ENCODE measurements around the gene PLXNA1.

Gene PLXNA1

GRCh38 chr3:127027061-127027735 lies 44.3 kb downstream of the PLXNA1 start:
- Histone ChIP-seq H3K27ac (ENCODE audit: low read depth in 2 of 2, low read length in 2 of 2) (no peak overlapping the region), H3K36me3 (ENCODE audit: control insufficient read depth in 2 of 2, insufficient read depth in 2 of 2, low read length in 2 of 2) (peaks cover 7 to 14% of the 10 kb centered on the region in 2 donors), H3K4me3 (ENCODE audit: low read length in 2 of 2) (no peak overlapping the region), H3K4me1 (ENCODE audit: control insufficient read depth in 2 of 2, insufficient read depth in 2 of 2, low read length in 2 of 2) (peaks cover 0 to 6% of the 10 kb centered on the region in 2 donors), H3K27me3 (ENCODE audit: control insufficient read depth in 2 of 2, insufficient read depth in 2 of 2, low read length in 2 of 2) (no peaks in the 10 kb centered on the region), H3K9me3 (ENCODE audit: control insufficient read depth in 2 of 2, low read length in 2 of 2) (no peaks in the 10 kb centered on the region), H3K9ac (ENCODE audit: low read depth in 1 of 2, low read length in 2 of 2) (no peak overlapping the region)

GRCh38 chr3:127027811-127028548 lies 45.1 kb downstream of the PLXNA1 start:
- no peaks in the 10 kb centered on the region for H3K9me3 ChIP-seq (ENCODE audit: control insufficient read depth in 2 of 2, low read length in 2 of 2)
- H3K36me3 ChIP-seq (ENCODE audit: control insufficient read depth in 2 of 2, insufficient read depth in 2 of 2, low read length in 2 of 2), result peaks cover 8 to 14% of the 10 kb centered on the region in 2 donors
- peaks cover 0 to 6% of the 10 kb centered on the region in 2 donors for H3K4me1 ChIP-seq (ENCODE audit: control insufficient read depth in 2 of 2, insufficient read depth in 2 of 2, low read length in 2 of 2)
- no peak overlapping the region for H3K9ac ChIP-seq (ENCODE audit: low read depth in 1 of 2, low read length in 2 of 2)
- peak overlapping the region in 1 of 2 donors; percentile 17 for H3K27ac ChIP-seq (ENCODE audit: low read depth in 2 of 2, low read length in 2 of 2)
- H3K27me3 ChIP-seq (ENCODE audit: control insufficient read depth in 2 of 2, insufficient read depth in 2 of 2, low read length in 2 of 2), result no peaks in the 10 kb centered on the region
- H3K4me3 ChIP-seq (ENCODE audit: low read length in 2 of 2), result no peak overlapping the region

GRCh38 chr3:127028781-127029657 lies 46.1 kb downstream of the PLXNA1 start:
- H3K4me1 ChIP-seq (ENCODE audit: control insufficient read depth in 2 of 2, insufficient read depth in 2 of 2, low read length in 2 of 2), result peaks cover 0 to 6% of the 10 kb centered on the region in 2 donors
- H3K36me3 ChIP-seq (ENCODE audit: control insufficient read depth in 2 of 2, insufficient read depth in 2 of 2, low read length in 2 of 2), result peaks cover 13% of the 10 kb centered on the region in 2 donors
- H3K27me3 ChIP-seq (ENCODE audit: control insufficient read depth in 2 of 2, insufficient read depth in 2 of 2, low read length in 2 of 2), result no peaks in the 10 kb centered on the region
- no peak overlapping the region for H3K9ac ChIP-seq (ENCODE audit: low read depth in 1 of 2, low read length in 2 of 2)
- no peak overlapping the region for H3K4me3 ChIP-seq (ENCODE audit: low read length in 2 of 2)
- no peaks in the 10 kb centered on the region for H3K9me3 ChIP-seq (ENCODE audit: control insufficient read depth in 2 of 2, low read length in 2 of 2)
- H3K27ac ChIP-seq (ENCODE audit: low read depth in 2 of 2, low read length in 2 of 2), result no peak overlapping the region

DNA sequence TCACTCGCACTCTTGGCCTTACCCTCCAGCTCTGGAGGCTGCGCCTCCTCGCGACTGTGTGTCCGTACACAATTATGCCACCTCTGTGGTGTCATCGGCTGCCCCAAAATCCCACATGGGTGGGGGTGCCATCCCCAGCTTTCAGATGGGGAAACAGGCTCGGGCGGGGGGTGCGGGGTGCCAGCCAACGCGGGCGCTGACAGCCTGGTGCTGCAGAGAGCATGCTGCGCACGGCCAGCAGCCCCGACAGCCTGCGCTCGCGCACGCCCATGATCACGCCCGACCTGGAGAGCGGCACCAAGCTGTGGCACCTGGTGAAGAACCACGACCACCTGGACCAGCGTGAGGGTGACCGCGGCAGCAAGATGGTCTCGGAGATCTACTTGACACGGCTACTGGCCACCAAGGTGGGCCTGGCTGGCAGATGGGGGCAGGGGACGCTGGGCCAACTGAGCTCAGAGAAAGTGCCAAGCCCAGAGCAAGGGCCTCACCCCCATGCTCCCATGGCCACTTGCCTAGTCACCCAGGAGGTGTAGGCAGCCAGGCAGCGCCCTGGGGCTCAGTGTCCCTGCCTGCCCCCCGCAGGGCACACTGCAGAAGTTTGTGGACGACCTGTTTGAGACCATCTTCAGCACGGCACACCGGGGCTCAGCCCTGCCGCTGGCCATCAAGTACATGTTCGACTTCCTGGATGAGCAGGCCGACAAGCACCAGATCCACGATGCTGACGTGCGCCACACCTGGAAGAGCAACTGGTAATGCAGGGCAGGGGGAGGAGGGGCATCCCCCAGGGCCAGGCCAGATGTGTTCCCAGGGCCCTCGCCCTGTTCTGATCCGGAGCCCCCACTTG lies 47.0 kb downstream of the PLXNA1 start:
- Histone ChIP-seq H3K27ac (ENCODE audit: low read depth in 2 of 2, low read length in 2 of 2) (no peak overlapping the region), H3K4me1 (ENCODE audit: control insufficient read depth in 2 of 2, insufficient read depth in 2 of 2, low read length in 2 of 2) (peaks cover 0 to 6% of the 10 kb centered on the region in 2 donors), H3K36me3 (ENCODE audit: control insufficient read depth in 2 of 2, insufficient read depth in 2 of 2, low read length in 2 of 2) (peaks cover 13% of the 10 kb centered on the region in 2 donors), H3K4me3 (ENCODE audit: low read length in 2 of 2) (no peak overlapping the region), H3K9ac (ENCODE audit: low read depth in 1 of 2, low read length in 2 of 2) (no peak overlapping the region), H3K27me3 (ENCODE audit: control insufficient read depth in 2 of 2, insufficient read depth in 2 of 2, low read length in 2 of 2) (no peaks in the 10 kb centered on the region), H3K9me3 (ENCODE audit: control insufficient read depth in 2 of 2, low read length in 2 of 2) (no peaks in the 10 kb centered on the region)

- Histone ChIP-seq H3K4me3 (ENCODE audit: low read length in 2 of 2) (no peak overlapping the region), H3K9me3 (ENCODE audit: control insufficient read depth in 2 of 2, low read length in 2 of 2) (no peaks in the 10 kb centered on the region), H3K9ac (ENCODE audit: low read depth in 1 of 2, low read length in 2 of 2) (no peak overlapping the region), H3K27me3 (ENCODE audit: control insufficient read depth in 2 of 2, insufficient read depth in 2 of 2, low read length in 2 of 2) (no peaks in the 10 kb centered on the region), H3K36me3 (ENCODE audit: control insufficient read depth in 2 of 2, insufficient read depth in 2 of 2, low read length in 2 of 2) (peaks cover 13% of the 10 kb centered on the region in 2 donors), H3K27ac (ENCODE audit: low read depth in 2 of 2, low read length in 2 of 2) (no peak overlapping the region), H3K4me1 (ENCODE audit: control insufficient read depth in 2 of 2, insufficient read depth in 2 of 2, low read length in 2 of 2) (peaks cover 5 to 14% of the 10 kb centered on the region in 2 donors)
These were observed 47.8 kb downstream of the PLXNA1 start for GRCh38 chr3:127030508-127031412.

- H3K4me1 ChIP-seq (ENCODE audit: control insufficient read depth in 2 of 2, insufficient read depth in 2 of 2, low read length in 2 of 2), result peaks cover 12 to 19% of the 10 kb centered on the region in 2 donors
- no peak overlapping the region for H3K9ac ChIP-seq (ENCODE audit: low read depth in 1 of 2, low read length in 2 of 2)
- no peak overlapping the region for H3K4me3 ChIP-seq (ENCODE audit: low read length in 2 of 2)
- H3K36me3 ChIP-seq (ENCODE audit: control insufficient read depth in 2 of 2, insufficient read depth in 2 of 2, low read length in 2 of 2), result peaks cover 13% of the 10 kb centered on the region in 2 donors
- H3K27ac ChIP-seq (ENCODE audit: low read depth in 2 of 2, low read length in 2 of 2), result no peak overlapping the region
- H3K9me3 ChIP-seq (ENCODE audit: control insufficient read depth in 2 of 2, low read length in 2 of 2), result no peaks in the 10 kb centered on the region
- H3K27me3 ChIP-seq (ENCODE audit: control insufficient read depth in 2 of 2, insufficient read depth in 2 of 2, low read length in 2 of 2), result no peaks in the 10 kb centered on the region
These were observed 48.5 kb downstream of the PLXNA1 start for GRCh38 chr3:127031413-127031810.

DNA sequence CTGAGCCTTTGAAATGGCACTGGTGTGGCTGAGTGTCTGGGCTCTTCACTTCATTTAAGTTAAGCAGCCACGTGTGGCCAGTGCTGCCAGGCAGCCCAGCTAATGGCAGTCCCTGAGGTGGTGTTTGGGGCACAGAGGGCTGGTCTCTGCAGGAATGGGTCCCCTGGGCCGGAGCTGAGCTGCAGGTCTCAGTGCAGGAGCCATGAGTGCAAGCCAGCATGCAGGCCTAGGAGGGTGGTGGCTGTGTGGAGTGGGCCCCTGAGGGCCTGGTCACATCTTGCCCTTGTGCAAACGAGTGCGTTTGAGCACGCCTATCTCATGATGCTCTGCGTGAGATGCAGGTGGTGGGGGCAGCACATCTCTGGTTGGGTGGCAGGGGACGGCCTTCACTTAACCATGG lies 48.9 kb downstream of the PLXNA1 start:
- H3K9me3 ChIP-seq (ENCODE audit: control insufficient read depth in 2 of 2, low read length in 2 of 2), result no peaks in the 10 kb centered on the region
- H3K27me3 ChIP-seq (ENCODE audit: control insufficient read depth in 2 of 2, insufficient read depth in 2 of 2, low read length in 2 of 2), result no peaks in the 10 kb centered on the region
- peaks cover 13% of the 10 kb centered on the region in 2 donors for H3K36me3 ChIP-seq (ENCODE audit: control insufficient read depth in 2 of 2, insufficient read depth in 2 of 2, low read length in 2 of 2)
- H3K9ac ChIP-seq (ENCODE audit: low read depth in 1 of 2, low read length in 2 of 2), result no peak overlapping the region
- H3K4me1 ChIP-seq (ENCODE audit: control insufficient read depth in 2 of 2, insufficient read depth in 2 of 2, low read length in 2 of 2), result peaks cover 16 to 24% of the 10 kb centered on the region in 2 donors
- no peak overlapping the region for H3K4me3 ChIP-seq (ENCODE audit: low read length in 2 of 2)
- H3K27ac ChIP-seq (ENCODE audit: low read depth in 2 of 2, low read length in 2 of 2), result no peak overlapping the region

GRCh38 chr3:127032296-127032990 lies 49.5 kb downstream of the PLXNA1 start:
- Histone ChIP-seq H3K27ac (ENCODE audit: low read depth in 2 of 2, low read length in 2 of 2) (no peak overlapping the region), H3K9ac (ENCODE audit: low read depth in 1 of 2, low read length in 2 of 2) (no peak overlapping the region), H3K27me3 (ENCODE audit: control insufficient read depth in 2 of 2, insufficient read depth in 2 of 2, low read length in 2 of 2) (no peaks in the 10 kb centered on the region), H3K4me3 (ENCODE audit: low read length in 2 of 2) (no peak overlapping the region), H3K36me3 (ENCODE audit: control insufficient read depth in 2 of 2, insufficient read depth in 2 of 2, low read length in 2 of 2) (peaks cover 13% of the 10 kb centered on the region in 2 donors), H3K9me3 (ENCODE audit: control insufficient read depth in 2 of 2, low read length in 2 of 2) (no peaks in the 10 kb centered on the region), H3K4me1 (ENCODE audit: control insufficient read depth in 2 of 2, insufficient read depth in 2 of 2, low read length in 2 of 2) (peaks cover 22 to 26% of the 10 kb centered on the region in 2 donors)
